ENCODE results near the gene FMO4.
A peak's percentile ranks its signal among the peaks of the same experiment; 100 is the strongest.
"Not testable (repeated sequence)": the region's sequence is repeated elsewhere in the genome, so short reads cannot be mapped to it uniquely, and the experiment has no call there.

GRCh38 chr1:171373357-171374122 lies 59.6 kb downstream of the FMO4 start:
- TF ChIP-seq LEF1 (IDR thresholded peaks at IDR 0.05; ENCODE audit: borderline replicate concordance); CTBP1 (IDR thresholded peaks at IDR 0.05; ENCODE audit: borderline replicate concordance); FOXM1 (IDR thresholded peaks at IDR 0.05; ENCODE audit: borderline replicate concordance); SP1 (IDR thresholded peaks at IDR 0.05); ELF4 (IDR thresholded peaks at IDR 0.05): not testable (repeated sequence)
- peak; percentile 30; the same call in 1 of the 2 replicates for TF ChIP-seq NFRKB (IDR thresholded peaks at IDR 0.05)

Measured in HEK293T (cell line).